ENCODE measurements around the gene PNPO.

PNPO gene

GRCh38 chr17:47941246-47942095 is at the start of gene PNPO:
TSS of gene PNPO (plus strand) at chr17:47941571. CDS start at chr17:47941676, 105 bp downstream.
- DNase-seq = peak; percentile 93 to 95

- DNase-seq = no peak
Measured at GRCh38 chr17:47894498-47895346, 46.6 kb upstream of the PNPO start.

GRCh38 chr17:47895347-47895855 is 46.0 kb upstream of the PNPO start:
- no peak for DNase-seq

- DNase-seq = peak; percentile 99 to 100
Measured at GRCh38 chr17:47895856-47896671, 45.3 kb upstream of the PNPO start, which contains the start of gene SP2. TSS of gene SP2 (plus strand) at chr17:47896236. CDS start at chr17:47896287, 51 bp downstream.

- DNase-seq = no peak
Measured at GRCh38 chr17:47896672-47897490, 44.5 kb upstream of the PNPO start.

GRCh38 chr17:47897561-47897960 is 43.8 kb upstream of the PNPO start:
- DNase-seq = no peak

GRCh38 chr17:47898241-47898640 is 43.1 kb upstream of the PNPO start:
- DNase-seq = no peak

- no peak for DNase-seq
Measured at GRCh38 chr17:47899643-47900042, 41.7 kb upstream of the PNPO start.

- DNase-seq = no peak
Measured at GRCh38 chr17:47901423-47901822, 39.9 kb upstream of the PNPO start.

- DNase-seq = no peak
Measured at GRCh38 chr17:47902039-47902744, 39.2 kb upstream of the PNPO start.

- DNase-seq = no peak
Measured at GRCh38 chr17:47905221-47905733, 36.1 kb upstream of the PNPO start.

- DNase-seq = no peak
Measured at GRCh38 chr17:47906443-47906842, 34.9 kb upstream of the PNPO start.

GRCh38 chr17:47907932-47908562 is 33.3 kb upstream of the PNPO start:
- no peak for DNase-seq

GRCh38 chr17:47913050-47913449 is 28.3 kb upstream of the PNPO start:
- DNase-seq = no peak

- no peak for DNase-seq
Measured at GRCh38 chr17:47914306-47914948, 26.9 kb upstream of the PNPO start.

- DNase-seq = no peak
Measured at GRCh38 chr17:47915776-47916398, 25.5 kb upstream of the PNPO start.

- DNase-seq = no peak
Measured at GRCh38 chr17:47916489-47917208, 24.7 kb upstream of the PNPO start.

- DNase-seq = no peak
Measured at GRCh38 chr17:47917581-47917980, 23.8 kb upstream of the PNPO start.

- DNase-seq = no peak
Measured at GRCh38 chr17:47918006-47918405, 23.4 kb upstream of the PNPO start.
